Suppressor macrophage treated with lipopolysaccharide for 4 hours (primary cell): ENCODE measurements around the gene FFAR2.
"Not testable (repeated sequence)": the region's sequence is repeated elsewhere in the genome, so short reads cannot be mapped to it uniquely, and the experiment has no call there.

Experiments used
- DNase-seq: peaks from one replicate; pipeline ENCODE4 v3.0.0-alpha.2; 2020

Gene FFAR2

GRCh38 chr19:35458192-35458591 is 10.1 kb downstream of the FFAR2 start:
- no peak for DNase-seq

- peak; percentile 68 for DNase-seq
Measured at GRCh38 chr19:35458731-35459391, 10.8 kb downstream of the FFAR2 start.

GRCh38 chr19:35459414-35460082 is 11.5 kb downstream of the FFAR2 start:
- DNase-seq: no peak

- peak; percentile 61 for DNase-seq
Measured at GRCh38 chr19:35460608-35461007, 12.6 kb downstream of the FFAR2 start.

GRCh38 chr19:35461060-35461459 is 13.0 kb downstream of the FFAR2 start:
- no peak for DNase-seq

GRCh38 chr19:35461788-35462187 is 13.7 kb downstream of the FFAR2 start:
- not testable (repeated sequence) for DNase-seq

- DNase-seq: peak; percentile 91
Measured at GRCh38 chr19:35462476-35462953, 14.5 kb downstream of the FFAR2 start.

- peak; percentile 27 for DNase-seq
Measured at GRCh38 chr19:35462956-35463355, 14.9 kb downstream of the FFAR2 start.

- DNase-seq: no peak
Measured at GRCh38 chr19:35466259-35466658, 18.2 kb downstream of the FFAR2 start.

GRCh38 chr19:35468637-35469036 is 20.6 kb downstream of the FFAR2 start:
- peak; percentile 65 for DNase-seq

- peak; percentile 33 for DNase-seq
Measured at GRCh38 chr19:35470128-35470527, 22.1 kb downstream of the FFAR2 start.

- not testable (repeated sequence) for DNase-seq
Measured at GRCh38 chr19:35471075-35471474, 23.0 kb downstream of the FFAR2 start.

- DNase-seq: no peak
Measured at GRCh38 chr19:35471946-35472345, 23.9 kb downstream of the FFAR2 start.

GRCh38 chr19:35474104-35474503 is 26.0 kb downstream of the FFAR2 start:
- DNase-seq: no peak

GRCh38 chr19:35474594-35474993 is 26.5 kb downstream of the FFAR2 start:
- DNase-seq: not testable (repeated sequence)

- no peak for DNase-seq
Measured at GRCh38 chr19:35476149-35476548, 28.1 kb downstream of the FFAR2 start.

GRCh38 chr19:35478794-35479677 is 31.0 kb downstream of the FFAR2 start:
- no peak for DNase-seq

- DNase-seq: no peak
Measured at GRCh38 chr19:35483089-35483488, 35.0 kb downstream of the FFAR2 start.

GRCh38 chr19:35484252-35485036 is 36.4 kb downstream of the FFAR2 start:
- DNase-seq: no peak

GRCh38 chr19:35486268-35486708 is 38.2 kb downstream of the FFAR2 start:
- DNase-seq: no peak

GRCh38 chr19:35487656-35488182 is 39.7 kb downstream of the FFAR2 start:
- no peak for DNase-seq

GRCh38 chr19:35488677-35489076 is 40.6 kb downstream of the FFAR2 start:
- no peak for DNase-seq
